Muscle layer of colon (tissue), 2 donors: ENCODE measurements around the gene PTPN20.
"Not testable (repeated sequence)": the region's sequence is repeated elsewhere in the genome, so short reads cannot be mapped to it uniquely, and the experiment has no call there.

Source experiments
- H3K27ac ChIP-seq: one replicate; pipeline ENCODE4 v1.7.0; 2013; ENCODE audit warnings: low read depth, mild to moderate bottlenecking, low read length, moderate library complexity
- H3K27me3 ChIP-seq, 2 donors: one replicate each; pipeline ENCODE4 v1.7.0; 2013; ENCODE audit warnings: low read length in 2 of 2, mild to moderate bottlenecking in 2 of 2; ENCODE audit not compliant: insufficient read depth in 2 of 2, control insufficient read depth in 1 of 2
- H3K36me3 ChIP-seq: one replicate; pipeline ENCODE4 v1.7.0; 2013; ENCODE audit warnings: mild to moderate bottlenecking, low read length; ENCODE audit not compliant: insufficient read depth
- H3K4me1 ChIP-seq: one replicate; pipeline ENCODE4 v1.7.0; 2013; ENCODE audit warnings: mild to moderate bottlenecking, low read length; ENCODE audit not compliant: insufficient read depth
- H3K4me3 ChIP-seq, 2 donors: one replicate each; pipeline ENCODE4 v1.7.0; 2013; ENCODE audit warnings: low read length in 2 of 2, low read depth in 1 of 2, mild to moderate bottlenecking in 1 of 2, moderate library complexity in 1 of 2
- H3K9ac ChIP-seq: one replicate; pipeline ENCODE4 v1.7.0; 2013; ENCODE audit warnings: low read length
- H3K9me3 ChIP-seq: one replicate; pipeline ENCODE4 v1.7.0; 2013; ENCODE audit warnings: mild to moderate bottlenecking, low read length
- donor health status: abdominal sarcoma.
- donor health status: Adenocarcinoma of cecum.

Gene PTPN20

GRCh38 chr10:46907185-46908117 is 3.8 kb upstream of the PTPN20 start:
- H3K9ac ChIP-seq, H3K4me3 ChIP-seq, H3K27ac ChIP-seq, H3K36me3 ChIP-seq, H3K4me1 ChIP-seq, H3K9me3 ChIP-seq, H3K27me3 ChIP-seq: not testable (repeated sequence)

- not testable (repeated sequence) for H3K36me3 ChIP-seq, H3K4me1 ChIP-seq, H3K27me3 ChIP-seq, H3K9me3 ChIP-seq, H3K9ac ChIP-seq, H3K27ac ChIP-seq, H3K4me3 ChIP-seq
Observed at GRCh38 chr10:46922498-46922897, 11.3 kb downstream of the PTPN20 start.

- H3K9ac ChIP-seq, H3K36me3 ChIP-seq, H3K27ac ChIP-seq, H3K27me3 ChIP-seq, H3K4me3 ChIP-seq, H3K9me3 ChIP-seq, H3K4me1 ChIP-seq: not testable (repeated sequence)
Observed at GRCh38 chr10:46925156-46925555, 13.9 kb downstream of the PTPN20 start.

- not testable (repeated sequence) for H3K27ac ChIP-seq, H3K27me3 ChIP-seq, H3K4me3 ChIP-seq
Observed at GRCh38 chr10:46925853-46926252, 14.6 kb downstream of the PTPN20 start.

GRCh38 chr10:46928810-46929209 is 17.6 kb downstream of the PTPN20 start:
- H3K9ac ChIP-seq, H3K27me3 ChIP-seq, H3K4me3 ChIP-seq, H3K36me3 ChIP-seq, H3K9me3 ChIP-seq, H3K4me1 ChIP-seq, H3K27ac ChIP-seq: not testable (repeated sequence)

More at GRCh38 chr10:46925853-46926252, 14.6 kb downstream of the PTPN20 start:
- not testable (repeated sequence) for H3K9ac ChIP-seq, H3K36me3 ChIP-seq, H3K9me3 ChIP-seq, H3K4me1 ChIP-seq

GRCh38 chr10:46932383-46932782 is 21.2 kb downstream of the PTPN20 start:
- not testable (repeated sequence) for H3K36me3 ChIP-seq, H3K27me3 ChIP-seq, H3K4me1 ChIP-seq, H3K4me3 ChIP-seq, H3K9me3 ChIP-seq, H3K27ac ChIP-seq, H3K9ac ChIP-seq

- not testable (repeated sequence) for H3K9me3 ChIP-seq, H3K9ac ChIP-seq, H3K4me3 ChIP-seq, H3K36me3 ChIP-seq, H3K4me1 ChIP-seq, H3K27me3 ChIP-seq, H3K27ac ChIP-seq
Observed at GRCh38 chr10:46941091-46941490, 29.9 kb downstream of the PTPN20 start.

- H3K36me3 ChIP-seq, H3K9me3 ChIP-seq, H3K4me1 ChIP-seq, H3K4me3 ChIP-seq, H3K27ac ChIP-seq, H3K27me3 ChIP-seq, H3K9ac ChIP-seq: not testable (repeated sequence)
Observed at GRCh38 chr10:46948687-46949518, 37.7 kb downstream of the PTPN20 start.

- not testable (repeated sequence) for H3K4me1 ChIP-seq, H3K9me3 ChIP-seq, H3K27me3 ChIP-seq, H3K36me3 ChIP-seq, H3K27ac ChIP-seq, H3K4me3 ChIP-seq, H3K9ac ChIP-seq
Observed at GRCh38 chr10:46952540-46952939, 41.3 kb downstream of the PTPN20 start.

- not testable (repeated sequence) for H3K4me3 ChIP-seq, H3K36me3 ChIP-seq, H3K9ac ChIP-seq, H3K9me3 ChIP-seq, H3K27ac ChIP-seq, H3K4me1 ChIP-seq, H3K27me3 ChIP-seq
Observed at GRCh38 chr10:46960742-46961141, 49.5 kb downstream of the PTPN20 start.

- H3K4me1 ChIP-seq, H3K27me3 ChIP-seq, H3K9ac ChIP-seq, H3K4me3 ChIP-seq, H3K36me3 ChIP-seq, H3K9me3 ChIP-seq, H3K27ac ChIP-seq: not testable (repeated sequence)
Observed at GRCh38 chr10:46963356-46963755, 52.1 kb downstream of the PTPN20 start.

GRCh38 chr10:46967013-46967412 is 55.8 kb downstream of the PTPN20 start:
- not testable (repeated sequence) for H3K27ac ChIP-seq, H3K27me3 ChIP-seq, H3K36me3 ChIP-seq, H3K9ac ChIP-seq, H3K4me1 ChIP-seq, H3K9me3 ChIP-seq, H3K4me3 ChIP-seq
